B cell (primary cell): ENCODE measurements around the gene DGUOK. TPM values are rescaled to one million over a fixed set of nuclear protein-coding genes. Genes with fewer than 3 reads are reported as not detected.

Experiments used
- ATAC-seq: fragments of 200-7000 bp; cut with Tn5 transposase; one replicate; pipeline ENCODE4 v1.10.0; 2021; ENCODE audit warnings: low read depth, mild to moderate bottlenecking, moderate number of reproducible peaks, moderate library complexity
- CTCF ChIA-PET: fragments of 350-600 bp; sonication (Branson Sonifier 250); formaldehyde crosslinking; loops from one replicate; lab custom pipeline; 2021; ENCODE audit warnings: antibody characterized with exemption, inconsistent platforms; lab: Charles Lee
- POLR2A ChIA-PET: fragments of 350-600 bp; sonication (Branson Sonifier 250); formaldehyde crosslinking; loops from one replicate; lab custom pipeline; 2021; ENCODE audit warnings: antibody characterized with exemption; lab: Charles Lee
- DNase-seq: peaks from one replicate; pipeline ENCODE4 v3.0.0; 2013
- H2AFZ ChIP-seq: 2 replicates; pipeline ENCODE4 v1.6.1; 2012; ENCODE audit warnings: mild to moderate bottlenecking, low read depth, low read length; ENCODE audit not compliant: insufficient read depth, poor library complexity, severe bottlenecking
- H3K27ac ChIP-seq, 2 donors: 1 replicate in 1 of 2; 2 replicates in 1 of 2; pipeline ENCODE4 v1.5.1; 2012 to 2013; ENCODE audit warnings: low read length in 2 of 2, mild to moderate bottlenecking in 2 of 2, moderate library complexity in 1 of 2
- H3K27me3 ChIP-seq, 4 experiments: fragments of 200-600 bp in 1 of 4; sonication (generic) in 1 of 4; replicated peaks in 1 of 4; 1 replicate in 2 of 4; 2 replicates in 2 of 4; pipeline versions ENCODE4 v1.6.1 to v1.7.0; 2013 to 2016; ENCODE audit warnings: low read length in 3 of 4, mild to moderate bottlenecking in 2 of 4, mixed read lengths in 1 of 4, moderate library complexity in 1 of 4; ENCODE audit not compliant: insufficient read depth in 4 of 4, control insufficient read depth in 3 of 4; ENCODE audit errors: control extremely low read depth in 1 of 4
- H3K36me3 ChIP-seq, 2 experiments: replicated peaks in 1 of 2; 1 replicate in 1 of 2; 2 replicates in 1 of 2; pipeline versions ENCODE4 v1.6.1 to v1.7.1; 2013; ENCODE audit warnings: low read length in 1 of 2; ENCODE audit not compliant: insufficient read depth in 2 of 2, control insufficient read depth in 1 of 2; ENCODE audit errors: control extremely low read depth in 1 of 2, extremely low read depth in 1 of 2
- H3K4me1 ChIP-seq, 2 donors: fragments of 200-600 bp in 1 of 2; sonication (generic) in 1 of 2; 1 replicate in 1 of 2; 2 replicates in 1 of 2; pipeline versions ENCODE4 v1.5.1 to v1.6.1; 2013 to 2017; ENCODE audit warnings: low read length in 2 of 2; ENCODE audit not compliant: control insufficient read depth in 2 of 2, insufficient read depth in 2 of 2
- H3K4me2 ChIP-seq: replicated peaks from 2 replicates; pipeline ENCODE3; 2012; ENCODE audit warnings: mild to moderate bottlenecking, low read depth, low read length; ENCODE audit not compliant: poor library complexity, severe bottlenecking
- H3K4me3 ChIP-seq, 5 experiments: fragments of 200-600 bp in 1 of 5; sonication (generic) in 1 of 5; 1 replicate in 3 of 5; 2 replicates in 2 of 5; pipeline versions ENCODE4 v1.5.1 to v1.7.0; 2011 to 2016; ENCODE audit warnings: low read length in 4 of 5, mild to moderate bottlenecking in 4 of 5, low read depth in 2 of 5, control low read depth in 1 of 5, moderate library complexity in 1 of 5; ENCODE audit not compliant: insufficient read depth in 1 of 5; ENCODE audit errors: control extremely low read depth in 1 of 5, extremely low read depth in 1 of 5
- H3K79me2 ChIP-seq: fragments of 200-600 bp; sonication (generic); one replicate; pipeline ENCODE4 v1.6.0; 2016; ENCODE audit warnings: low read length; ENCODE audit not compliant: control insufficient read depth, insufficient read depth
- H3K9ac ChIP-seq: fragments of 200-600 bp; sonication (generic); 2 replicates; pipeline ENCODE4 v1.6.1; 2017; ENCODE audit warnings: mild to moderate bottlenecking, low read length, moderate library complexity
- H3K9me3 ChIP-seq, 3 donors: one replicate each; pipeline versions ENCODE4 v1.6.1 to v1.7.1; 2013; ENCODE audit warnings: low read length in 2 of 3; ENCODE audit not compliant: control insufficient read depth in 2 of 3, insufficient read depth in 1 of 3; ENCODE audit errors: control extremely low read depth in 1 of 3
- H4K20me1 ChIP-seq: 2 replicates; pipeline ENCODE4 v1.6.0; 2012; ENCODE audit warnings: mild to moderate bottlenecking, low read length; ENCODE audit not compliant: insufficient read depth, control insufficient read depth, poor library complexity, severe bottlenecking
- H3K27ac Mint-ChIP-seq: one replicate; pipeline ENCODE4 v1.8.0; 2021; ENCODE audit warnings: mixed read lengths
- H3K27me3 Mint-ChIP-seq: one replicate; pipeline ENCODE4 v1.8.0; 2021; ENCODE audit warnings: mixed read lengths
- H3K4me1 Mint-ChIP-seq: one replicate; pipeline ENCODE4 v1.8.0; 2021; ENCODE audit warnings: mixed read lengths
- H3K4me3 Mint-ChIP-seq: one replicate; pipeline ENCODE4 v1.8.0; 2021; ENCODE audit warnings: mixed read lengths
- H3K9me3 Mint-ChIP-seq: one replicate; pipeline ENCODE4 v1.8.0; 2022; ENCODE audit warnings: mixed read lengths; ENCODE audit not compliant: insufficient read depth
- EZH2 ChIP-seq: IDR thresholded peaks from 2 replicates; pipeline ENCODE4 v1.6.1; 2012; ENCODE audit warnings: borderline replicate concordance, low read depth, mild to moderate bottlenecking, moderate library complexity, low read length; ENCODE audit not compliant: insufficient read depth, poor library complexity, severe bottlenecking
- WGBS: methylation state at CpG from one replicate; pipeline ENCODE4 v1.1.5; 2013; ENCODE audit warnings: missing lambda C conversion rate; ENCODE audit not compliant: insufficient coverage; 5-methylcytosine and 5-hydroxymethylcytosine counted together
- intact Hi-C: fragments of 100-400 bp; cut with micrococcal nuclease; formaldehyde crosslinking; loops from one replicate; pipeline ENCODE4 v1.10.0; 2022
- polyA plus RNA-seq: library from polyadenylated mRNA; depleted of rRNA; stranded (reverse); fragments of >200 nt; gene quantifications from 2 replicates; pipeline ENCODE4 v1.2.3, GENCODE V29; 2012
- total RNA-seq, 2 donors: library from RNA; stranded (reverse); fragments of 120-200 nt in 1 of 2; gene quantifications; 1 replicate in 1 of 2; 2 replicates in 1 of 2; pipeline versions ENCODE4 v1.2.3 to v1.2.4, GENCODE V29; 2013 to 2022
- TF ChIP-seq, protein P1 (sequence below): fragments of 200-600 bp; IDR thresholded peaks from one replicate; pipeline ENCODE4 v1.8.0; 2022; ENCODE audit warnings: antibody characterized with exemption, mild to moderate bottlenecking

Gene DGUOK
- total and polyA plus RNA-seq, 2 donors (not counting 1 experiment from before 2014, with no cell fraction given): 61.7 to 81.5 TPM

- peaks cover 2% of the 10 kb centered on the region for H3K4me1 Mint-ChIP-seq
- H3K9me3 ChIP-seq: no peaks in the 10 kb centered on the region
- peak; percentile 71 for DNase-seq
- ChIA-PET CTCF (interaction anchor here (0.6 to 2.1 kb wide), 34 partner anchors 9 to 427 kb away, joined by 3 to 28 read pairs (median 4); partner anchors contain the start of genes BOLA3 and MTHFD2), POLR2A (interaction anchor here (0.6 to 1.5 kb wide), 2 partner anchors 29 to 293 kb away, joined by 3 read pairs; no protein-coding TSS in a partner anchor)
- H3K4me3 Mint-ChIP-seq: no peak overlapping the region
- H3K4me1 ChIP-seq: peaks cover 0 to 2% of the 10 kb centered on the region in 2 donors
- no peaks in the 10 kb centered on the region for H3K9me3 Mint-ChIP-seq
- WGBS: 58% methylated on average over 4 of the region's 5 CpGs
- no peaks in the 10 kb centered on the region for H3K27me3 Mint-ChIP-seq
- intact Hi-C loops: loop anchor here (1.0 to 5.0 kb wide), 6 partner anchors 34 to 243 kb away; partner anchors contain the start of gene BOLA3
- H3K27ac ChIP-seq: no peak overlapping the region
- no peak overlapping the region for H3K4me2 ChIP-seq
- H3K27ac Mint-ChIP-seq: no peak overlapping the region
- no peaks in the 10 kb centered on the region for H3K36me3 ChIP-seq
- peak; percentile 81 for ATAC-seq
- H2AFZ ChIP-seq: peak overlapping the region; percentile 27
- H4K20me1 ChIP-seq: no peaks in the 10 kb centered on the region
- H3K27me3 ChIP-seq: no peaks in the 10 kb centered on the region
- TF ChIP-seq, protein P1, sequence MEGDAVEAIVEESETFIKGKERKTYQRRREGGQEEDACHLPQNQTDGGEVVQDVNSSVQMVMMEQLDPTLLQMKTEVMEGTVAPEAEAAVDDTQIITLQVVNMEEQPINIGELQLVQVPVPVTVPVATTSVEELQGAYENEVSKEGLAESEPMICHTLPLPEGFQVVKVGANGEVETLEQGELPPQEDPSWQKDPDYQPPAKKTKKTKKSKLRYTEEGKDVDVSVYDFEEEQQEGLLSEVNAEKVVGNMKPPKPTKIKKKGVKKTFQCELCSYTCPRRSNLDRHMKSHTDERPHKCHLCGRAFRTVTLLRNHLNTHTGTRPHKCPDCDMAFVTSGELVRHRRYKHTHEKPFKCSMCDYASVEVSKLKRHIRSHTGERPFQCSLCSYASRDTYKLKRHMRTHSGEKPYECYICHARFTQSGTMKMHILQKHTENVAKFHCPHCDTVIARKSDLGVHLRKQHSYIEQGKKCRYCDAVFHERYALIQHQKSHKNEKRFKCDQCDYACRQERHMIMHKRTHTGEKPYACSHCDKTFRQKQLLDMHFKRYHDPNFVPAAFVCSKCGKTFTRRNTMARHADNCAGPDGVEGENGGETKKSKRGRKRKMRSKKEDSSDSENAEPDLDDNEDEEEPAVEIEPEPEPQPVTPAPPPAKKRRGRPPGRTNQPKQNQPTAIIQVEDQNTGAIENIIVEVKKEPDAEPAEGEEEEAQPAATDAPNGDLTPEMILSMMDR: peak; percentile 54
- TF ChIP-seq EZH2: no peak
- H3K79me2 ChIP-seq: no peaks in the 10 kb centered on the region
- no peak overlapping the region for H3K4me3 ChIP-seq
- no peak overlapping the region for H3K9ac ChIP-seq
These were observed 18.7 kb upstream of the DGUOK start for GRCh38 chr2:73907840-73908452.
